Neural cell (in vitro differentiated cells): ENCODE measurements around the gene DNMT3L. TPM values are rescaled to one million over a fixed set of nuclear protein-coding genes. Genes with fewer than 3 reads are reported as not detected.

Experiments used
- H2AFZ ChIP-seq: fragments of 200-600, 300-800 bp; sonication (generic), shearing (Covaris generic); 2 replicates; pipeline ENCODE4 v1.6.0; 2014; ENCODE audit warnings: low read depth, mild to moderate bottlenecking, antibody characterized with exemption, low read length, moderate library complexity
- H3F3A ChIP-seq: fragments of 200-600 bp; shearing (Covaris generic); 2 replicates; pipeline ENCODE4 v1.6.1; 2016; ENCODE audit warnings: mild to moderate bottlenecking, moderate library complexity, mixed read lengths, antibody characterized with exemption, low read length; ENCODE audit not compliant: insufficient read depth, poor library complexity, severe bottlenecking
- H3K27ac ChIP-seq: fragments of 200-600, 300-800 bp; sonication (generic), shearing (Covaris generic); 2 replicates; pipeline ENCODE4 v1.5.1; 2014; ENCODE audit warnings: mild to moderate bottlenecking, low read length, moderate library complexity
- H3K27me3 ChIP-seq: fragments of 300-800, 200-600 bp; sonication (generic), shearing (Covaris generic); 2 replicates; pipeline ENCODE4 v1.6.0; 2014; ENCODE audit warnings: mild to moderate bottlenecking, low read depth, low read length, moderate library complexity; ENCODE audit not compliant: insufficient read depth
- H3K36me3 ChIP-seq: fragments of 300-800, 200-600 bp; sonication (generic), shearing (Covaris generic); 2 replicates; pipeline ENCODE4 v1.5.1; 2014; ENCODE audit warnings: mild to moderate bottlenecking, antibody characterized with exemption, low read length, moderate library complexity; ENCODE audit not compliant: insufficient read depth
- H3K4me2 ChIP-seq: fragments of 300-800, 200-600 bp; sonication (generic), shearing (Covaris generic); 2 replicates; pipeline ENCODE4 v1.6.0; 2014; ENCODE audit warnings: mild to moderate bottlenecking, low read length
- H3K4me3 ChIP-seq: fragments of 300-800, 200-600 bp; sonication (generic), shearing (Covaris generic); 2 replicates; pipeline ENCODE4 v1.5.1; 2014; ENCODE audit warnings: mild to moderate bottlenecking, low read length, moderate library complexity
- H3K79me2 ChIP-seq: fragments of 200-600 bp; shearing (Covaris generic); replicated peaks from 2 replicates; pipeline ENCODE4 v1.6.0; 2014; ENCODE audit warnings: mild to moderate bottlenecking, low read length, moderate library complexity; ENCODE audit not compliant: insufficient read depth
- H3K9ac ChIP-seq: fragments of 300-800, 200-600 bp; sonication (generic), shearing (Covaris generic); 2 replicates; pipeline ENCODE4 v1.6.1; 2016; ENCODE audit warnings: mild to moderate bottlenecking, low read length, mixed read lengths
- H3K9me2 ChIP-seq: fragments of 200-600 bp; shearing (Covaris generic); 2 replicates; pipeline ENCODE4 v1.6.1; 2016; ENCODE audit warnings: mild to moderate bottlenecking, low read length, mixed read lengths; ENCODE audit not compliant: insufficient read depth
- H3K9me3 ChIP-seq: fragments of 200-600, 300-800 bp; sonication (generic), shearing (Covaris generic); 2 replicates; pipeline ENCODE4 v1.6.1; 2016; ENCODE audit warnings: mild to moderate bottlenecking, mixed run types, low read length, moderate library complexity, mixed read lengths
- H4K20me1 ChIP-seq: fragments of 200-600 bp; shearing (Covaris generic); 2 replicates; pipeline ENCODE4 v1.6.1; 2016; ENCODE audit warnings: mild to moderate bottlenecking, mixed run types; ENCODE audit not compliant: insufficient read depth
- EP300 ChIP-seq: fragments of 450-650 bp; conservative IDR thresholded peaks from 2 replicates; pipeline ENCODE4 v1.6.1; 2014; ENCODE audit warnings: antibody characterized with exemption, mild to moderate bottlenecking, moderate library complexity; ENCODE audit not compliant: poor library complexity, severe bottlenecking
- EZH2 ChIP-seq: fragments of 200-600, 300-800 bp; shearing (Covaris generic), sonication (generic); IDR thresholded peaks from 2 replicates; pipeline ENCODE4 v1.6.1; 2014; ENCODE audit warnings: antibody characterized with exemption, low read length, borderline replicate concordance, mild to moderate bottlenecking; ENCODE audit not compliant: insufficient read depth, poor library complexity, severe bottlenecking
- MXI1 ChIP-seq: fragments of 450-650 bp; conservative IDR thresholded peaks from 2 replicates; pipeline ENCODE4 v1.6.1; 2014; ENCODE audit warnings: antibody characterized with exemption, mild to moderate bottlenecking; ENCODE audit not compliant: poor library complexity, severe bottlenecking
- POLR2AphosphoS5 ChIP-seq: IDR thresholded peaks from 2 replicates; pipeline ENCODE4 v1.6.1; 2012
- RAD21 ChIP-seq: fragments of 450-650 bp; conservative IDR thresholded peaks from 2 replicates; pipeline ENCODE4 v1.6.1; 2014; ENCODE audit warnings: antibody characterized with exemption, mild to moderate bottlenecking, moderate library complexity
- SMC3 ChIP-seq: fragments of 450-650 bp; conservative IDR thresholded peaks from 2 replicates; pipeline ENCODE4 v1.6.1; 2014; ENCODE audit warnings: antibody characterized with exemption, mild to moderate bottlenecking, moderate library complexity; ENCODE audit not compliant: poor library complexity
- TAF1 ChIP-seq: IDR thresholded peaks from 2 replicates; pipeline ENCODE4 v1.6.1; 2012; ENCODE audit warnings: low read depth
- polyA plus RNA-seq: library from polyadenylated mRNA; depleted of rRNA; stranded (reverse); fragments of >200 nt; gene quantifications from 2 replicates; pipeline ENCODE4 v1.2.3, GENCODE V29; 2014
- TF ChIP-seq, protein P1 (sequence below): IDR thresholded peaks from 2 replicates; pipeline ENCODE4 v1.6.1; 2012; ENCODE audit warnings: borderline replicate concordance
- TF ChIP-seq, protein P2 (sequence below): fragments of 450-650 bp; IDR thresholded peaks from 2 replicates; pipeline ENCODE4 v1.5.1; 2014; ENCODE audit warnings: antibody characterized with exemption, mild to moderate bottlenecking, moderate library complexity; ENCODE audit not compliant: poor library complexity, severe bottlenecking

Gene DNMT3L
- polyA plus RNA-seq, 1 donor from 2014 or later, result not detected

DNA sequence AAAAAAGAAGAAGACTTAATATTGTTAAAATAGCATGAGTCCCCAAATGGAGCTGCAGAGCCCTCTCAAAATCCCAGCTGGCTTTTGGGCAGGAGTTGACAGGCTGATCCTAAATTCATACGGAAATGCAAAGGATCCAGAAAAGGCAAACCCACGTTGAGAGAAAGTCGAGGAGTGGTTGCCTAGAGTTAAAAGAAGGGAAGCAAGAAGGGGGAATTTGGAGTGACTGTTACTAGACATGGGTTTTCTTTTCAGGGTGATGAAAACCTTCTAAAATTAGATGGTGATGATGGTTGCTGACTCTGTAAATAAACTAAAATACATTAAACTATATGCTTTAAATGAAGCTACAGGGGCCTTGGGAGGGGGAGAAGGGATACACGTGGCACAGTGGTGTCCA, 1.6 kb downstream of the DNMT3L start:
- H3K9me3 ChIP-seq, result no peaks in the 10 kb centered on the region
- no peak overlapping the region for H3K9ac ChIP-seq
- no peak overlapping the region for H3K4me2 ChIP-seq
- H3K79me2 ChIP-seq, result no peaks in the 10 kb centered on the region
- H3K27ac ChIP-seq, result no peak overlapping the region
- H3K4me3 ChIP-seq, result no peak overlapping the region
- no peak overlapping the region for H2AFZ ChIP-seq
- no peaks in the 10 kb centered on the region for H3F3A ChIP-seq
- no peaks in the 10 kb centered on the region for H3K36me3 ChIP-seq
- no peaks in the 10 kb centered on the region for H4K20me1 ChIP-seq
- H3K9me2 ChIP-seq, result no peaks in the 10 kb centered on the region
- TF ChIP-seq, protein P1, sequence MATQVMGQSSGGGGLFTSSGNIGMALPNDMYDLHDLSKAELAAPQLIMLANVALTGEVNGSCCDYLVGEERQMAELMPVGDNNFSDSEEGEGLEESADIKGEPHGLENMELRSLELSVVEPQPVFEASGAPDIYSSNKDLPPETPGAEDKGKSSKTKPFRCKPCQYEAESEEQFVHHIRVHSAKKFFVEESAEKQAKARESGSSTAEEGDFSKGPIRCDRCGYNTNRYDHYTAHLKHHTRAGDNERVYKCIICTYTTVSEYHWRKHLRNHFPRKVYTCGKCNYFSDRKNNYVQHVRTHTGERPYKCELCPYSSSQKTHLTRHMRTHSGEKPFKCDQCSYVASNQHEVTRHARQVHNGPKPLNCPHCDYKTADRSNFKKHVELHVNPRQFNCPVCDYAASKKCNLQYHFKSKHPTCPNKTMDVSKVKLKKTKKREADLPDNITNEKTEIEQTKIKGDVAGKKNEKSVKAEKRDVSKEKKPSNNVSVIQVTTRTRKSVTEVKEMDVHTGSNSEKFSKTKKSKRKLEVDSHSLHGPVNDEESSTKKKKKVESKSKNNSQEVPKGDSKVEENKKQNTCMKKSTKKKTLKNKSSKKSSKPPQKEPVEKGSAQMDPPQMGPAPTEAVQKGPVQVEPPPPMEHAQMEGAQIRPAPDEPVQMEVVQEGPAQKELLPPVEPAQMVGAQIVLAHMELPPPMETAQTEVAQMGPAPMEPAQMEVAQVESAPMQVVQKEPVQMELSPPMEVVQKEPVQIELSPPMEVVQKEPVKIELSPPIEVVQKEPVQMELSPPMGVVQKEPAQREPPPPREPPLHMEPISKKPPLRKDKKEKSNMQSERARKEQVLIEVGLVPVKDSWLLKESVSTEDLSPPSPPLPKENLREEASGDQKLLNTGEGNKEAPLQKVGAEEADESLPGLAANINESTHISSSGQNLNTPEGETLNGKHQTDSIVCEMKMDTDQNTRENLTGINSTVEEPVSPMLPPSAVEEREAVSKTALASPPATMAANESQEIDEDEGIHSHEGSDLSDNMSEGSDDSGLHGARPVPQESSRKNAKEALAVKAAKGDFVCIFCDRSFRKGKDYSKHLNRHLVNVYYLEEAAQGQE, result no peak
- no peak for TF ChIP-seq EZH2
- no peak for TF ChIP-seq POLR2AphosphoS5
- no peak for TF ChIP-seq RAD21
- TF ChIP-seq, protein P2, sequence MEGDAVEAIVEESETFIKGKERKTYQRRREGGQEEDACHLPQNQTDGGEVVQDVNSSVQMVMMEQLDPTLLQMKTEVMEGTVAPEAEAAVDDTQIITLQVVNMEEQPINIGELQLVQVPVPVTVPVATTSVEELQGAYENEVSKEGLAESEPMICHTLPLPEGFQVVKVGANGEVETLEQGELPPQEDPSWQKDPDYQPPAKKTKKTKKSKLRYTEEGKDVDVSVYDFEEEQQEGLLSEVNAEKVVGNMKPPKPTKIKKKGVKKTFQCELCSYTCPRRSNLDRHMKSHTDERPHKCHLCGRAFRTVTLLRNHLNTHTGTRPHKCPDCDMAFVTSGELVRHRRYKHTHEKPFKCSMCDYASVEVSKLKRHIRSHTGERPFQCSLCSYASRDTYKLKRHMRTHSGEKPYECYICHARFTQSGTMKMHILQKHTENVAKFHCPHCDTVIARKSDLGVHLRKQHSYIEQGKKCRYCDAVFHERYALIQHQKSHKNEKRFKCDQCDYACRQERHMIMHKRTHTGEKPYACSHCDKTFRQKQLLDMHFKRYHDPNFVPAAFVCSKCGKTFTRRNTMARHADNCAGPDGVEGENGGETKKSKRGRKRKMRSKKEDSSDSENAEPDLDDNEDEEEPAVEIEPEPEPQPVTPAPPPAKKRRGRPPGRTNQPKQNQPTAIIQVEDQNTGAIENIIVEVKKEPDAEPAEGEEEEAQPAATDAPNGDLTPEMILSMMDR, result no peak
- no peak for TF ChIP-seq MXI1
- TF ChIP-seq TAF1, result no peak
- TF ChIP-seq SMC3, result no peak
- no peak for TF ChIP-seq EP300
- no peaks in the 10 kb centered on the region for H3K27me3 ChIP-seq

DNA sequence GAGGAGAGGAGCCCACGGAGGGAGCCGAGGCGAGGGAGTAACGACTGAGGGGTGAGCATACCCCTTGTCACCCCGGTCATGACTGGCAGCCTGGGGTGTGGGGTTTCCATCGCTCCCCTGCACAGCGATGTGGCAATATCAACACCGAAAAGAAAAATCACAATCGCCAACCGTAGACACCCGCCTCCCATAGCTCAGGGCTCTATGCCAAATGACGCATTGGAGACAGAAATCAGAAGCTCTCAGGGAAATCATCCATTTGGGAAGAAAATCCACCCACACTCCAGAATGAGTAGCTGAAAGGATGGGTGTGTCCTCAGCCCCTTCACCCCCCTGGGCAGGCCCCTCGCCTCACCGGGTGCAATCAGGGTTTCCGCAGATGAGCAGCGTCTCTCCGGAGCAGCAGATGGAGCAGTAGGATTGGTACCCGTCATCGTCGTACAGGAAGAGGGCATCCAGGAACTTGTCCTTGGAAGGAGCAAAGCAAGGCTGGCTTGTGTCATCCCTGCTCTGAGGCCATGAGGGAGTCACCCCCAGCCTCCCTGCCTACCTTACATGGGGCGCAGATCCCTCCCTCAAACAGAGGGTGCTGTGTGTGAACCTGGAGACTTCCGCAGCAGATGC, 2.5 kb downstream of the DNMT3L start:
- Histone ChIP-seq H3F3A (no peaks in the 10 kb centered on the region), H3K4me3 (no peak overlapping the region)
- TF ChIP-seq RAD21, result no peak
- TF ChIP-seq MXI1, result no peak
- TF ChIP-seq, protein P1, result no peak
- TF ChIP-seq EZH2, result no peak
- TF ChIP-seq POLR2AphosphoS5, result no peak
- TF ChIP-seq, protein P2, result no peak
- no peak for TF ChIP-seq TAF1
- no peak for TF ChIP-seq SMC3
- TF ChIP-seq EP300, result no peak

More for the DNA sequence above, 2.5 kb downstream of the DNMT3L start:
- Histone ChIP-seq H3K9me3 (no peaks in the 10 kb centered on the region), H4K20me1 (no peaks in the 10 kb centered on the region), H3K27me3 (no peaks in the 10 kb centered on the region), H3K9me2 (no peaks in the 10 kb centered on the region), H3K9ac (no peak overlapping the region), H2AFZ (no peak overlapping the region), H3K27ac (no peak overlapping the region), H3K36me3 (no peaks in the 10 kb centered on the region), H3K4me2 (no peak overlapping the region), H3K79me2 (no peaks in the 10 kb centered on the region)
